Heart right ventricle (tissue), 16 donors: Measurements from ENCODE around the gene MICAL3. TPM values are rescaled to one million over a fixed set of nuclear protein-coding genes. Genes with fewer than 3 reads are reported as not detected.
"Not testable (repeated sequence)": the region's sequence is repeated elsewhere in the genome, so short reads cannot be mapped to it uniquely, and the experiment has no call there.

ENCODE experiments used
- ATAC-seq, 8 donors: fragments of 200-7000 bp; cut with Tn5 transposase; one replicate each; pipeline ENCODE4 v1.9.1; 2020; ENCODE audit warnings: mild to moderate bottlenecking in 8 of 8, moderate library complexity in 8 of 8, moderate number of reproducible peaks in 1 of 8
- DNase-seq, 2 donors: peaks; one replicate each; pipeline ENCODE4 v3.0.0-alpha.2; 2020
- H3K27ac ChIP-seq, 10 donors: fragments of 200-600 bp; sonication (generic) in 2 of 10; one replicate each; pipeline versions ENCODE4 v1.5.0 to v1.8.0; 2020 to 2022; ENCODE audit warnings: mild to moderate bottlenecking in 3 of 10
- H3K27me3 ChIP-seq, 7 donors: fragments of 200-600 bp; one replicate each; pipeline ENCODE4 v1.8.0; 2021 to 2022; ENCODE audit warnings: mild to moderate bottlenecking in 2 of 7
- H3K36me3 ChIP-seq, 9 donors: fragments of 200-600 bp; sonication (generic) in 1 of 9; one replicate each; pipeline versions ENCODE4 v1.5.0 to v1.8.0; 2020 to 2022; ENCODE audit warnings: mild to moderate bottlenecking in 2 of 9
- H3K4me1 ChIP-seq, 9 donors: fragments of 200-600 bp; sonication (generic) in 1 of 9; one replicate each; pipeline versions ENCODE4 v1.5.0 to v1.8.0; 2020 to 2022; ENCODE audit warnings: mild to moderate bottlenecking in 4 of 9
- H3K4me3 ChIP-seq, 10 donors: fragments of 200-600 bp; sonication (generic) in 2 of 10; one replicate each; pipeline versions ENCODE4 v1.5.0 to v1.8.0; 2020 to 2022; ENCODE audit warnings: mild to moderate bottlenecking in 7 of 10, moderate library complexity in 2 of 10
- H3K9me3 ChIP-seq, 11 donors: fragments of 200-600 bp in 10 of 11; sonication (generic) in 2 of 11; one replicate each; pipeline versions ENCODE4 v1.5.0 to v1.8.0; 2013 to 2022; ENCODE audit warnings: mild to moderate bottlenecking in 2 of 11, control low read depth in 1 of 11, moderate library complexity in 1 of 11
- CTCF ChIP-seq, 9 donors: fragments of 200-600 bp; sonication (generic) in 2 of 9; IDR thresholded peaks; one replicate each; pipeline versions ENCODE4 v1.5.0 to v1.8.0; 2021 to 2022; ENCODE audit warnings: antibody characterized with exemption in 9 of 9, mild to moderate bottlenecking in 5 of 9, moderate library complexity in 1 of 9
- WGBS, 2 donors: extraction: QIAGEN DNeasy Blood & Tissue Kit; methylation state at CpG; one replicate each; pipeline ENCODE4 v1.1.7; 2013; ENCODE audit warnings: inconsistent platforms in 1 of 2; 5-methylcytosine and 5-hydroxymethylcytosine counted together
- intact Hi-C, 10 donors: fragments of 100-400 bp; cut with DNase I; formaldehyde crosslinking; loops; one replicate each; pipeline versions ENCODE4 v1.11.1 to v1.14.2; 2022
- polyA plus RNA-seq, 2 donors: library from polyadenylated mRNA; stranded (reverse); fragments of 200-250 nt; gene quantifications; one replicate each; pipeline ENCODE4 v1.2.3, GENCODE V29; 2013
- total RNA-seq, 10 donors: library from RNA; stranded (reverse); fragmentation: NEBNext Ultra II Directional in 3 of 10; extraction: Animal tissue kit (Norgen Biotek cat#: 25700) in 3 of 10; gene quantifications; one replicate each; pipeline versions ENCODE4 v1.2.1 to v1.2.4, GENCODE V29; 2021 to 2023
- donor health status: Arrhythmogenic right ventricular cardiomyopathy.
- donor health status: ischemic (EF 13 %, LVEDD 7.1; RV severe dilation, severe dysfunction).
- donor health status: healthy with polysubstance abuse.
- donor health status: DM: no; HTN: yes; CAD: no.
- donor health status: DM: no; HTN: no; CAD: no.
- donor health status: ischemic (EF 25% LVEDD 6.9; RV normal size, moderate dysfunction).
- donor health status: ischemic (EF 25% LVEDD 5.7; RV mildly dilated, moderate dysfunction).
- donor health status: healthy.
- donor health status: DM: yes; HTN: yes; CAD: no.
- donor health status: Ischemic cardiomyopathy.
- donor health status: ischemic (EF 35%, LVEDD 5.7; RV mildly dilated, moderate dysfunction).
- donor health status: nonischemic (EF 11% LVEDD 7.7; RV severe dilation, severe dysfunction).
- donor health status: DM: yes; HTN: yes; CAD: no.
- donor health status: PGD.
- donor health status: ischemic (EF 29% LVEDD 5.4; RV normal size, mild dysfunction).
- donor health status: nonischemic (EF 23%, LVEDD 6.1; RV moderate dilation, normal function).

Gene MICAL3
- total and polyA plus RNA-seq, 12 donors = 13.2 to 137 (median 109) TPM

GRCh38 chr22:18023509-18024275 is 669 bp downstream of the MICAL3 start:
- intact Hi-C loops = loop anchor here in 9 of 10 donors (2.0 to 10.0 kb wide), 11 partner anchors 23 to 199 kb away; partner anchors contain the start of gene PEX26 (in 2 of the 9)
- TF ChIP-seq CTCF (IDR thresholded peaks at IDR 0.05) = peak in 5 of 9 donors; percentile 6 to 36 (median 34)
- Histone ChIP-seq H3K27me3 (peaks cover 0 to 57% (median 0%) of the 10 kb centered on the region in 7 donors), H3K9me3 (no peaks in the 10 kb centered on the region), H3K4me1 (peaks cover 0 to 36% (median 17%) of the 10 kb centered on the region in 9 donors), H3K4me3 (peak overlapping the region; percentile 49 to 85 (median 80)), H3K27ac (peak overlapping the region; percentile 35 to 95 (median 78)), H3K36me3 (no peaks in the 10 kb centered on the region)
- DNase-seq (peak; percentile 74 to 79), ATAC-seq (peak; percentile 92 to 97 (median 96))
- WGBS, 2 donors = 0 to 1% methylated on average over 47 of the region's 47 CpGs

GRCh38 chr22:18022876-18023275 is 1.5 kb downstream of the MICAL3 start:
- WGBS, 2 donors = 49 to 63% methylated on average over 3 of the region's 3 CpGs
- Histone ChIP-seq H3K4me1 (peaks cover 0 to 36% (median 17%) of the 10 kb centered on the region in 9 donors), H3K36me3 (no peaks in the 10 kb centered on the region), H3K27ac (peak overlapping the region in 8 of 10 donors; percentile 70 to 95 (median 82)), H3K9me3 (no peaks in the 10 kb centered on the region), H3K27me3 (peaks cover 0 to 49% (median 0%) of the 10 kb centered on the region in 7 donors), H3K4me3 (peak overlapping the region in 5 of 10 donors; percentile 81 to 85 (median 81))
- intact Hi-C loops = loop anchor here in 7 of 10 donors (2.0 to 10.0 kb wide), 9 partner anchors 41 to 198 kb away; partner anchors contain the start of gene PEX26 (in 2 of the 7)
- TF ChIP-seq CTCF (IDR thresholded peaks at IDR 0.05) = no peak
- DNase-seq (no peak), ATAC-seq (peak in 1 of 8 donors; percentile 47)

GRCh38 chr22:18021431-18021830 is 2.9 kb downstream of the MICAL3 start:
- no peak for ATAC-seq
- WGBS, 2 donors = 90 to 95% methylated on average over 2 of the region's 2 CpGs

GRCh38 chr22:18020743-18021142 is 3.6 kb downstream of the MICAL3 start:
- not testable (repeated sequence) for ATAC-seq
- 94 to 96% methylated on average over 2 of the region's 2 CpGs for WGBS, 2 donors
- intact Hi-C loops = loop anchor here in 6 of 10 donors (5.0 to 10.0 kb wide), 8 partner anchors 38 to 196 kb away; partner anchors contain the start of gene PEX26 (in 2 of the 6)

More at GRCh38 chr22:18021431-18021830, 2.9 kb downstream of the MICAL3 start:
- Histone ChIP-seq H3K4me1 (peaks cover 0 to 36% (median 17%) of the 10 kb centered on the region in 9 donors), H3K9me3 (no peaks in the 10 kb centered on the region), H3K27me3 (peaks cover 0 to 38% (median 0%) of the 10 kb centered on the region in 7 donors), H3K27ac (peak overlapping the region in 3 of 10 donors; percentile 30 to 85 (median 43)), H3K36me3 (no peaks in the 10 kb centered on the region), H3K4me3 (no peak overlapping the region)
- intact Hi-C loops = loop anchor here in 6 of 10 donors (5.0 to 10.0 kb wide), 8 partner anchors 39 to 197 kb away; partner anchors contain the start of gene PEX26 (in 2 of the 6)
- no peak for DNase-seq
- TF ChIP-seq CTCF (IDR thresholded peaks at IDR 0.05) = no peak

More at GRCh38 chr22:18020743-18021142, 3.6 kb downstream of the MICAL3 start:
- DNase-seq, H3K4me3 ChIP-seq, H3K36me3 ChIP-seq, H3K9me3 ChIP-seq: not testable (repeated sequence)
- Histone ChIP-seq H3K27ac (peak overlapping the region in 1 of 10 donors; percentile 85), H3K27me3 (peaks cover 0 to 33% (median 0%) of the 10 kb centered on the region in 7 donors), H3K4me1 (peaks cover 0 to 36% (median 17%) of the 10 kb centered on the region in 9 donors)
